ENCODE data around the gene SMTN.

DNA sequence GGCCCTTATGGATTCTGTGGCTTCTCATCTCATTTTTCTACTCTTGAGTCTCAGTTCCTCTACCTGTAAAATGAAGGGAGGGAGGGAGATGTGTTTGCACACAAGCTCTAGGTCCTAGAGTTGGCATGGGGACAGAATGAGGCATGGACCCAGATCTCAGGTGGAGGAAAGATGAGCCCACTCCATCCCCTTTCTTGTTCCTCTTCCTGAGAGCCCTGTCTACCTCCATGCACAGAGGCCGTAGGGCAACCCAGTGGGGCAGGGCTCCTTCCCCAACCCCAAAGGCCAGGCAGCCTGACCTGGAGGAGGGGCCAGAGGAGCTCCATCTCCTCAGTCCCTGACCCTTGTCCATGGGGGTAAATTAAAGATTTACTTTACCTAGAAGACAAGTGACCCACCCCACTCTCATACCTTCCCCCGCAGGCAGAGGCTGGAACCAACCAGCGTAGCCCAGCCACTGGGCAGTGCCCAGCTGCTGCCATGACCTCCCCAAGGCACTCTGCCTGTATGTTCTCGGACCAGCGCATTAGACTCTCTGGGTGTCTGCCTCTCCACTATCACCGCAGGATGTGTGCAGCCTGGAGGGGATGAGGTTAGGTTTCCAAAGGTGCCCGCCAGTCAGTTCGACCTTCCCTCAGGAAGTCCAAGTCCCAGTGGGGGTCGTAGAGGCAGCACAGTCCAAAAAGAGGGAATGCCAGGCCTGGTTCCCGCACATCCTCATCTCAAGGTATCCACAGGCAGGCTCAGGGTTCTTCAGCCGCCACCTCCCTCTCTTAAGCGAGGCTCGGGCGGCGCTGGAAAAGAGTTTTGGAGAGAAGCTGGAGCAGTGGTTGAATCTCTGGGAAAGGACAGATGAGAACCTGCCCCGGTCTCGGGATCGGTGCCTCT lies 3.0 kb downstream of the SMTN start:
- TF ChIP-seq, protein P1, sequence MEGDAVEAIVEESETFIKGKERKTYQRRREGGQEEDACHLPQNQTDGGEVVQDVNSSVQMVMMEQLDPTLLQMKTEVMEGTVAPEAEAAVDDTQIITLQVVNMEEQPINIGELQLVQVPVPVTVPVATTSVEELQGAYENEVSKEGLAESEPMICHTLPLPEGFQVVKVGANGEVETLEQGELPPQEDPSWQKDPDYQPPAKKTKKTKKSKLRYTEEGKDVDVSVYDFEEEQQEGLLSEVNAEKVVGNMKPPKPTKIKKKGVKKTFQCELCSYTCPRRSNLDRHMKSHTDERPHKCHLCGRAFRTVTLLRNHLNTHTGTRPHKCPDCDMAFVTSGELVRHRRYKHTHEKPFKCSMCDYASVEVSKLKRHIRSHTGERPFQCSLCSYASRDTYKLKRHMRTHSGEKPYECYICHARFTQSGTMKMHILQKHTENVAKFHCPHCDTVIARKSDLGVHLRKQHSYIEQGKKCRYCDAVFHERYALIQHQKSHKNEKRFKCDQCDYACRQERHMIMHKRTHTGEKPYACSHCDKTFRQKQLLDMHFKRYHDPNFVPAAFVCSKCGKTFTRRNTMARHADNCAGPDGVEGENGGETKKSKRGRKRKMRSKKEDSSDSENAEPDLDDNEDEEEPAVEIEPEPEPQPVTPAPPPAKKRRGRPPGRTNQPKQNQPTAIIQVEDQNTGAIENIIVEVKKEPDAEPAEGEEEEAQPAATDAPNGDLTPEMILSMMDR (IDR thresholded peaks at IDR 0.05), result no peak
- TF ChIP-seq POLR2A (IDR thresholded peaks at IDR 0.05), result no peak
